Natural killer cell (primary cell): ENCODE results near the gene AVP. TPM values are rescaled to one million over a fixed set of nuclear protein-coding genes. Genes with fewer than 3 reads are reported as not detected.
"Not testable (repeated sequence)": the region's sequence is repeated elsewhere in the genome, so short reads cannot be mapped to it uniquely, and the experiment has no call there.

Source experiments
- ATAC-seq, 3 donors: fragments of 150-1000 bp in 2 of 3; fragments of 200-7000 bp in 1 of 3; cut with Tn5 transposase; 1 replicate in 1 of 3; 2 replicates in 2 of 3; pipeline ENCODE4 v1.10.0; 2021; ENCODE audit warnings: mild to moderate bottlenecking in 2 of 3, moderate library complexity in 2 of 3
- DNase-seq, 2 donors: peaks; one replicate each; pipeline versions ENCODE4 v3.0.0 to v3.0.0-alpha.2; 2013 to 2021; ENCODE audit warnings: mixed read lengths in 1 of 2
- H3K27ac ChIP-seq: one replicate; pipeline ENCODE4 v1.5.1; 2013; ENCODE audit warnings: mild to moderate bottlenecking, low read length
- H3K27me3 ChIP-seq: one replicate; pipeline ENCODE4 v1.6.1; 2013; ENCODE audit warnings: low read length; ENCODE audit not compliant: control insufficient read depth, insufficient read depth
- H3K36me3 ChIP-seq: one replicate; pipeline ENCODE4 v1.6.1; 2013; ENCODE audit warnings: low read length; ENCODE audit not compliant: control insufficient read depth, insufficient read depth
- H3K4me1 ChIP-seq: one replicate; pipeline ENCODE4 v1.6.1; 2013; ENCODE audit warnings: low read length; ENCODE audit not compliant: control insufficient read depth, insufficient read depth
- H3K4me3 ChIP-seq: one replicate; pipeline ENCODE4 v1.5.1; 2013; ENCODE audit warnings: low read length
- H3K9me3 ChIP-seq: one replicate; pipeline ENCODE4 v1.6.1; 2013; ENCODE audit warnings: low read length; ENCODE audit not compliant: control insufficient read depth, insufficient read depth
- H3K27ac Mint-ChIP-seq, 2 donors: one replicate each; pipeline ENCODE4 v1.8.0; 2022; ENCODE audit warnings: mild to moderate bottlenecking in 2 of 2, mixed read lengths in 2 of 2, moderate library complexity in 1 of 2
- H3K27me3 Mint-ChIP-seq, 2 donors: one replicate each; pipeline ENCODE4 v1.8.0; 2022; ENCODE audit warnings: low read depth in 2 of 2, mixed read lengths in 2 of 2
- H3K36me3 Mint-ChIP-seq: one replicate; pipeline ENCODE4 v1.8.0; 2022; ENCODE audit warnings: mixed read lengths
- H3K4me1 Mint-ChIP-seq, 2 donors: one replicate each; pipeline ENCODE4 v1.8.0; 2022; ENCODE audit warnings: mixed read lengths in 2 of 2
- H3K4me3 Mint-ChIP-seq: one replicate; pipeline ENCODE4 v1.8.0; 2022; ENCODE audit warnings: mild to moderate bottlenecking, moderate library complexity, mixed read lengths
- H3K9me3 Mint-ChIP-seq, 2 donors: one replicate each; pipeline ENCODE4 v1.8.0; 2022; ENCODE audit warnings: mixed read lengths in 2 of 2
- WGBS: methylation state at CpG from one replicate; pipeline ENCODE4 v1.1.7; 2013; ENCODE audit warnings: missing lambda C conversion rate; ENCODE audit not compliant: insufficient coverage; 5-methylcytosine and 5-hydroxymethylcytosine counted together
- intact Hi-C: fragments of 100-400 bp; cut with micrococcal nuclease; formaldehyde crosslinking; loops from one replicate; pipeline ENCODE4 v1.14.2; 2022
- total RNA-seq, 4 donors: library from RNA; stranded (reverse); fragments of 120-200 nt in 1 of 4; gene quantifications; one replicate each; pipeline versions ENCODE4 v1.2.3 to v1.2.4, GENCODE V29; 2013 to 2022
- TF ChIP-seq, protein P1 (sequence below): fragments of 200-600 bp; IDR thresholded peaks from one replicate; pipeline ENCODE4 v1.8.0; 2022; ENCODE audit warnings: antibody characterized with exemption

The AVP gene
- total RNA-seq, 3 donors from 2014 or later (not counting 1 experiment from before 2014, with no cell fraction given): not detected

DNA sequence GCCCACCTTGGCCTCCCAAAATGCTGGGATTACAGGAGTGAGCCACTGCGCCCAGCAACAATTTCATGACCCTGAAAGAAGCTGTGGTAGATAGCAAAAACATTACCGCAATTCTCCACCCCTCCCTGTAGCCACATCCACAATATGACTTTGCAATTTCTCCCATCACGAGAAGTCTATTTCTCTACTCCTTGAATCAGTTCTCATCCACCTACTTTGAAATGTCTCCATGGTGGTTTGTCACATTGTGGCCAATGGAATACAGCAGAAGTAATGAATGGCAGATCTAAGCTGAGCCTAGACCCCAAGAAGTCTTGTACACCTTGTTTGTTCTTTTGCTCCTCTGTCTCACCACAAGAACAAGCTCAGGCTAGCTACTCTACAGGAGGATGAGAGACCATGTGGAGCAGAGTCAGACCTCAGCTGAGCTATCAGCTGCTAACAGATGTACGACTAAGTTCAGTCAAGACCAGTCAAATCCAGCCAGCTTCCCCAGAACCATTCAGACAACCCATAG, 6.8 kb downstream of the AVP start:
- WGBS: 6% methylated on average over 4 of the region's 4 CpGs
- Histone ChIP-seq H3K4me3 (no peak overlapping the region), H3K36me3 (no peaks in the 10 kb centered on the region), H3K27ac (no peak overlapping the region), H3K4me1 (peaks cover 16% of the 10 kb centered on the region), H3K9me3 (no peaks in the 10 kb centered on the region), H3K27me3 (peaks cover 15% of the 10 kb centered on the region)
- ATAC-seq: peak; percentile 43 to 64 (median 59)
- DNase-seq: peak in 1 of 2 donors; percentile 43
- Mint-ChIP-seq H3K4me1 (peaks cover 7 to 12% of the 10 kb centered on the region in 2 donors), H3K27me3 (peaks cover 34 to 36% of the 10 kb centered on the region in 2 donors), H3K4me3 (peak overlapping the region; percentile 11), H3K27ac (no peak overlapping the region), H3K36me3 (no peaks in the 10 kb centered on the region), H3K9me3 (no peaks in the 10 kb centered on the region)
- intact Hi-C loops: no loop called here
- TF ChIP-seq, protein P1, sequence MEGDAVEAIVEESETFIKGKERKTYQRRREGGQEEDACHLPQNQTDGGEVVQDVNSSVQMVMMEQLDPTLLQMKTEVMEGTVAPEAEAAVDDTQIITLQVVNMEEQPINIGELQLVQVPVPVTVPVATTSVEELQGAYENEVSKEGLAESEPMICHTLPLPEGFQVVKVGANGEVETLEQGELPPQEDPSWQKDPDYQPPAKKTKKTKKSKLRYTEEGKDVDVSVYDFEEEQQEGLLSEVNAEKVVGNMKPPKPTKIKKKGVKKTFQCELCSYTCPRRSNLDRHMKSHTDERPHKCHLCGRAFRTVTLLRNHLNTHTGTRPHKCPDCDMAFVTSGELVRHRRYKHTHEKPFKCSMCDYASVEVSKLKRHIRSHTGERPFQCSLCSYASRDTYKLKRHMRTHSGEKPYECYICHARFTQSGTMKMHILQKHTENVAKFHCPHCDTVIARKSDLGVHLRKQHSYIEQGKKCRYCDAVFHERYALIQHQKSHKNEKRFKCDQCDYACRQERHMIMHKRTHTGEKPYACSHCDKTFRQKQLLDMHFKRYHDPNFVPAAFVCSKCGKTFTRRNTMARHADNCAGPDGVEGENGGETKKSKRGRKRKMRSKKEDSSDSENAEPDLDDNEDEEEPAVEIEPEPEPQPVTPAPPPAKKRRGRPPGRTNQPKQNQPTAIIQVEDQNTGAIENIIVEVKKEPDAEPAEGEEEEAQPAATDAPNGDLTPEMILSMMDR: no peak

GRCh38 chr20:3075315-3075714, 9.2 kb downstream of the AVP start:
- intact Hi-C loops, H3K27ac ChIP-seq, H3K9me3 ChIP-seq, H3K4me3 Mint-ChIP-seq, DNase-seq, H3K4me3 ChIP-seq, H3K36me3 Mint-ChIP-seq, H3K9me3 Mint-ChIP-seq, H3K36me3 ChIP-seq, H3K27ac Mint-ChIP-seq, ATAC-seq: not testable (repeated sequence)
- Mint-ChIP-seq H3K4me1 (peaks cover 16 to 28% of the 10 kb centered on the region in 2 donors), H3K27me3 (peaks cover 22 to 24% of the 10 kb centered on the region in 2 donors)
- WGBS: 83% methylated on average over 6 of the region's 6 CpGs
- Histone ChIP-seq H3K27me3 (peaks cover 11% of the 10 kb centered on the region), H3K4me1 (peaks cover 24% of the 10 kb centered on the region)

GRCh38 chr20:3074812-3075211, 9.7 kb downstream of the AVP start:
- H3K4me1 Mint-ChIP-seq: peaks cover 16 to 28% of the 10 kb centered on the region in 2 donors
- 35% methylated on average over 6 of the region's 6 CpGs for whole genome bisulfite sequencing
- TF ChIP-seq, protein P1: no peak

GRCh38 chr20:3073251-3073643, 11.3 kb downstream of the AVP start:
- Mint-ChIP-seq H3K4me1 (peaks cover 16 to 28% of the 10 kb centered on the region in 2 donors), H3K27me3 (peaks cover 8 to 16% of the 10 kb centered on the region in 2 donors), H3K4me3 (peak overlapping the region; percentile 40)
- H3K36me3 Mint-ChIP-seq, H3K27ac Mint-ChIP-seq, H3K36me3 ChIP-seq, ATAC-seq, intact Hi-C loops, H3K4me3 ChIP-seq, H3K9me3 ChIP-seq, H3K27ac ChIP-seq, H3K9me3 Mint-ChIP-seq, DNase-seq: not testable (repeated sequence)
- WGBS: 88% methylated on average over 8 of the region's 8 CpGs
- H3K4me1 ChIP-seq: peaks cover 24% of the 10 kb centered on the region
- peaks cover 11% of the 10 kb centered on the region for H3K27me3 ChIP-seq

More at GRCh38 chr20:3074812-3075211, 9.7 kb downstream of the AVP start:
- no peak overlapping the region for H3K4me3 Mint-ChIP-seq
- H3K4me3 ChIP-seq: no peak overlapping the region
- no peaks in the 10 kb centered on the region for H3K9me3 Mint-ChIP-seq
- no peak for ATAC-seq
- no peak overlapping the region for H3K27ac Mint-ChIP-seq
- H3K27me3 ChIP-seq: peaks cover 11% of the 10 kb centered on the region
- H3K9me3 ChIP-seq: no peaks in the 10 kb centered on the region
- H3K27me3 Mint-ChIP-seq: peaks cover 19 to 21% of the 10 kb centered on the region in 2 donors
- no peak overlapping the region for H3K27ac ChIP-seq
- no peak for DNase-seq
- intact Hi-C loops: no loop called here
- H3K36me3 ChIP-seq: no peaks in the 10 kb centered on the region
- peaks cover 24% of the 10 kb centered on the region for H3K4me1 ChIP-seq
- no peaks in the 10 kb centered on the region for H3K36me3 Mint-ChIP-seq
